ENCODE data around the gene ENOX2.
"Not testable (repeated sequence)": the region's sequence is repeated elsewhere in the genome, so short reads cannot be mapped to it uniquely, and the experiment has no call there.

ENOX2 gene

DNA sequence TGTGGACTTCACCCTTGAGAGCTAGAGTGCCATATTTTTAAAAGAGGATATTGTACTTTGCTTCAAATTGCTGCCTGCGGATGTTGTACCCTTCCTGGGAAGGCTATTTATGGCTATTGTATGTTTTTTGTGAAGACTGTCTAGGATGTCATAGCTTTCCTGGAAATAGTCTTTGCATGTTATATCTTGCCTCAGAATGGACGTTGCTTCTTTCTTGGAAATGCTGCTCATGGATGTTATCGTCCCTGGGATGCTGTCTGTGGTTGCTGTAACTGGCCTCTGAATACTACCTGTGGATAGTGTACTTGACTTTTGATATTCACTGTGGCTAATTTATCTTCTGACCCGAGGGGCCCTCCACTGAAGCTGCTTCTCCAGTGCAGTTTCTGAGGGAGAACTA lies 146.8 kb downstream of the ENOX2 start:
- DNase-seq (ENCODE audit: low read depth in 2 of 2) = no peak

DNA sequence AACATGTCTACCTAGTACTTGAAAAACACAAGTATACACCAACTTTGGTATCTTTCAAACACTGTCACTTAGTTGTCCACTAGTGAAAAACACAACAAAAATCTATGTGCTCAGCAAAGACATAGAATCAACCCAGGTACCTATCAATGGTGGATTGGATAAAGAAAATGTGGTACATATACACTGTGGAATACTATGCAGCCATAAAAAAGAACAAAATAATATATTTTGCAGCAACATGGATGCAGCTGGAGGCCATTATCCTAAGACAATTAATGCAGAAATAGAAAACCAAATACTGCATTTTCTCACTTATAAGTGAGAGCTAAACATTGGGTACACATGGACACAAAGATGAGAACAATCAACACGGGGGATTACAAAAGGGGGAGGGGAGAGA lies 148.7 kb downstream of the ENOX2 start:
- no peak for DNase-seq (ENCODE audit: low read depth in 2 of 2)

DNA sequence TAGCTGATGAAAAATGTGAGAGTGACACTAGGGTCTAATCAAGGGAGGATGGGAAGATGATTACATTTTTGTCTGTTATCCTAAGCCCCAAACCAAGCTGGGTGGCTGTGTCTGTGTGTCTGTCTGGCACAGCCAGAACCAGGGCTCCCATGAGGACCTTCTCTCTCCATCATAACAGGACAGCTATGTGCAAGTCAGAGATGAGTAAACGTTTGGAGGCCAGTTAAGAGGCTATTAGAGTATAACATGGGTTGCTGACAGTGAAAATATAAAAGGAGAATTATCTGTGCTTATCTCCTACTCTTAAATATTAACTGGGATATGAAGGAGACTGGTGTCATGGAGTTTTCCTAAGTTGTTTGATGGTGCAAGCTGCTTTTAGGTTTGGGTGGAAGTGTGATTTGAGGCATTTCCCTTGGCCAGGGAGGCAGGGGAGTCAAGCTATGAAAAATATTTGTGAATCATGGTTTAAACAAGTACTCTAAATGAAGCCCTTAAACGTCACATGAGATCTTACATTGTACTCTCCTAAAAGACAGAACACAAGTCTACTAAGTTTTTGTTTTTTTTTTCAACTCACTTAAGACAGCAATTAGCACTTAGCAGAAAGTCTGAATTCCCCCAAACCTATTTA lies 156.2 kb downstream of the ENOX2 start:
- no peak for DNase-seq (ENCODE audit: low read depth in 2 of 2)

DNA sequence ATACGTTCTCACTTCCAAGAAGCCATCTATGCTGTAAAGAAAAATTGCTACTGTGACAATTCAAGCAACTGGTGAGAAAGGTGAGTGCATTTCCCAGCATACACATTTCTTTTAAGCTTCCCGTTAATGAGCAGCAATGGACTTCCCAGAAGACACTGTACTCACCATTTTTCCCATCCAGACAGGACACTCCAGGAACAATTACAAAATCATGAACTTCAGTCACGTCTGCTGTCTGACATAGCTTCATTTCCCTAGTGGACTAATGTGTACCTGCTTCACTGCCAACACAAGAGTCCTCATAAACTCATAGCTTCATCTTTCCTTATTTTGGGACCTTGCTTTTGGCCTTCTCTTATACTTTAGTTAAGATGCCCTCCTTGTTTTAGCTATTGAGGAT lies 156.9 kb downstream of the ENOX2 start:
- DNase-seq (ENCODE audit: low read depth in 2 of 2) = no peak

DNA sequence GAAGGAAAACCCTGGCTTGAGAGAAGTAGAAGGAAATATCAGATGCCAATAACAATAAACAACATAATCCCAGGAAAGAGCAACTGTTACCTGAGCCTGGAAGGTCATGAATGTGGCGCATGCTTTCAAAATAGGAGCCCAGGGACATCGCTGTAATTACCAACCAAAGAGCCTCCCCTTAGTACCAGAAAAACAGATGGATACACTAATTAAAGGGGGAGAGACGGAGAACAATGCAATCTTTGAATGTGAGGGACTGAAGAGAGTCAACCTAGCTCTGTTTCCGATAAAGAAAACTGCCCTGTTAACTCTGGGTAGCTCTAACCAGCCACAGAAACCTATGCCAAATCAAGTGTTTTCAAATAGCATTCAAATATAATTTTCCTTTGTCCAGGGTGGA lies 161.4 kb downstream of the ENOX2 start:
- DNase-seq (ENCODE audit: low read depth in 2 of 2) = no peak

DNA sequence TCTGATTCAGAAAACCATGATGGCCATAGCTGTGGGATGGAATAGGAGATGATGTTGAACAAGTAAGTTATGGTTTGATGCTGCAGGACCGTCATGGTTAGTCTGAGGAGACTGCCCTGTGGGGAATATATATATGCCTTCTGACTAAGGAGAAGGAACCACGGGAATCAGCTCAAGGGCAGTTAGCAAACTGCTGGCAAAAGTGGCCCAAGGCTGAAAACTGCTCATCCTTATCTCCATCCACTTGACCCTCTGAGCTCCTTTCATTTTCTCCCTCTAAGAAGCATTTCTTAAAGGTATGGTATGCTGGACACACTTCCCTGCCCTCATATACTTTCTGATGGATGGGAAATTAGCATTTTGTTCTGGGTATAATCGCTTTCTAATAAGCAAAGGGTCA lies 161.9 kb downstream of the ENOX2 start:
- no peak for DNase-seq (ENCODE audit: low read depth in 2 of 2)

DNA sequence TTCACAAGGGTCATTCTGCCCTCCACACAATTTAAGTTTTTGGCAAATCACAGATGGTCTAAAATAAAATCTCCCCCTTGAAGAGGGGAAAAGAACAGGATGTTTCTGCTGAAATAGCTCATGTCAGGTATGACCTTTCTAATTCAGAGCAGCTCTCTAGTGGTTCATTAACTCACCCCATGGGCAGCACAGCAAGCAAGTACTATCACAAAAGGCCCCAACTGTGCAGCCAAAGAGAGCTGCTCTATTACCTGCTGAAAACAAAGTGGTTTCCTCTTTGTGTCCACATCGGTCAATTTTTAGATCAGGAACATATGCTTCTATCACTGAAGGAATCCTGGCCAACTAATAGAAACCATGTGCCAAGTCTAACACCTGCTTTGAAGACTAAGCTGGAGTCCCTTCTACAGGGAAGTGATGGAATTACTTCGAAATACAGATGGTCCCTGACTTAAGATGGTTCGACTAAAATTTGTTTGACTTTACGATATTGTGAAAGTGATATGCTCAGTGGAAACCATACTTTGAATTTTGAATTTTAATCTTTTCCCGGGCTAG lies 164.3 kb downstream of the ENOX2 start:
- no peak for DNase-seq (ENCODE audit: low read depth in 2 of 2)

DNA sequence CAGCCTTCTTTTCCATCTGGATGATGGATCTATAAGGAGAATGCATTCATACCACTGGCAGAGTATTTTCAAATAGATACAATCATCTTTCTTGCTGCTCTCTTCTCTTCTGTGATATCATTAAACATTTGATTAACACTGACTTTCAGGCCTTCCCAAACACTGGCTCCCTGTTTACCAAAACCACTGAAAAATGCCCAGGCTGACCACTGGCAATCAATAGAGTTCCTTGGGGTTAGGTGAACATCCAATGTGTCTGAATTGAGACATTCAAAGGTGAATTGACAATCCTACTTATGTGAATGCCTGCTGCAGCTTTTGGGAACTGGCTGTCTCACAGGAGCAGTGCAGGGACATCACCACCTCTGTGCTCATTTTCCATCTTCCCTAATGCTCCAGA lies 168.3 kb downstream of the ENOX2 start:
- DNase-seq (ENCODE audit: low read depth in 2 of 2) = no peak

DNA sequence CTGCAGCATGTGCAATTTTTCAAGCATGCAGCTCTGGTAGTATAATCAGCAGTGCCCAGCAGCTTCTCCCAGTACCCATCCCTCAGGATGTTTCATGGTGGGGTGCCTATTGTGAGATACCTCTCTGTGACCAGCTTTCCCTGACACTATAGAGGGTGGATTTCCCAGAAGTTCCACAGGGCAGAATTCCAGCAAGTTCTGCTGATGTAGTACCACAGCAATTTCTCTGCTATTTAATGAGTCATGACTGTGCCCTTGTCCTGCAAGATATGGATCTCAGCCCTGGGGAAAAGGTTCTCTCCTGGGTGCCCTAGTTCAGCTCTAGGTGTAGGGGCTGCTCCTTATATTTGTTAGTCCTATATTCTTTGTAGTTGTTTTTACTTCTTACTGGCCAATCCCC lies 174.8 kb downstream of the ENOX2 start:
- DNase-seq (ENCODE audit: low read depth in 2 of 2) = no peak

DNA sequence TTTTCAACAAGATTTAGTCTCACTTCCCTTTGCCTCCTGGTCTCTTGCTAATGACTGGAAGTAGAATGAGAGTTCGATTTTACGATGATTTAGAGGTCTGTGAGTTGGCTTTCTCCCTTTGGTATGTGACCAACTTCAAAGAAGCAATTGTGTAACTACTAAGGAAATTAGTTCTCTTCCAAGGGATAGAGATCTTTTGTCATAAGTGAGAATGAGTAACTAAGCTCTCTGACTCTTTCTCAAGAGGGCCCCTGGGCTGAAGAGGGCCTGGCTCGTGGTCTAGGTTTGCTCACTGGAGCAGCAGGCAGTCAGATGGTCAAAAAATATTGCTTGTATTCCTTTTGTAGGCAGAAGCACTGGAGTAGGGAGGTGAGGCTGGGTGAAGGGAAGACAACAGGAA lies 176.3 kb downstream of the ENOX2 start:
- DNase-seq (ENCODE audit: low read depth in 2 of 2) = no peak

DNA sequence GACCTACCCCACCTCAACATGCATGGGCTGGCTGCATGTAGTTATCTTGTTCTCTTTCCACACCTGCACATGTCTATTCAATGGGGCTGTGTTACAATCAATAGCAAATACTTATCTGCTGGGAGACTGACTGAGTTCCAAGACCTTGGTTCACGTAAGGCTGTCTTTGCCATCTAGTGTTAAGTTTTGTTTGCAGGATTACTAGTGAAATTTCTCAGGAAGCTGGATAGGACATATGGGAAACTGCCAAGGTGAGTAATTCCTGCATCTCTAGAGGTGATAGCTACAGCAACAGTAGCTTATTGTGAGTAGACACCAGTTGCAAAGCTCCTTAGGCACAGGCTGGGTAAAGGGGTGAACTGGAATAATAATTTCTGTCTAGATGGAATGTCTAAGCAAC lies 177.5 kb downstream of the ENOX2 start:
- no peak for DNase-seq (ENCODE audit: low read depth in 2 of 2)

DNA sequence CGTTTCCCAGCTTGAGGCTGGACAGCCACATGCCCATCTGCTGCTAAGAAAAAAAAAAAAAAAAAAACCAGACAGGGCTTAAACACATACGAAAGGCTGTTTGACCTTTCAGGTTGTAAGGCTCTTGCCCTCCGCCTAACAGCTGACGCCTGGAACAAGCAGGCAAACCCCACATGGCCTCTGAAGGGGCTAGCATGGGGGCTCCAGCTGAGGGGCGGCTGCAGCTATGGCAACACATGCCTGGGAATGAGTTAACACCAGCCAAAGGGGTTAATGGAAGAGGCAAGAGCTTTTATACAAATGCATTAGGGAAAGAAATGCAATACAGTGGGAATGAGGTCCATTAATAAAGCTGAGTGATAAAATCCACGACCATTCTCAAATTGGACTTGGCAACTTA lies 183.6 kb downstream of the ENOX2 start:
- DNase-seq (ENCODE audit: low read depth in 2 of 2) = no peak

DNA sequence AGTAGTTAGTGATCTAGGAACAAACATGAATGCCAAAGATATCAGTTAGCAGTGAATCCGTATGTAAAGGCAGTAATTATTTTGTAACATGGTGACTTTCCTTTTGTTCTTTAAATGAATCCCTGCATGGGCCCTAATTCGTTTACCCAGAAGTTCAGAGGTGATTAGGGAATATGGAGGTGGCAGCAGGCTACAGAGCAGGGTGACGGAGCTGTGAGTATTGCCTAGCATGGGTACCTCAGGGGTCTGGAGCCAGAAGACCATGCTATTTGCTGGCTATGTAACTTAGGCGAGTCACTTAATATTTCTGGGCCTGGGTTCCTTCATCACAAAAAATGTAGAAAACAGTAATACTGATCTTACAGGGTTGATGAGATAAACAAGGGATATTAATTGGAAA lies 184.9 kb downstream of the ENOX2 start:
- no peak for DNase-seq (ENCODE audit: low read depth in 2 of 2)

DNA sequence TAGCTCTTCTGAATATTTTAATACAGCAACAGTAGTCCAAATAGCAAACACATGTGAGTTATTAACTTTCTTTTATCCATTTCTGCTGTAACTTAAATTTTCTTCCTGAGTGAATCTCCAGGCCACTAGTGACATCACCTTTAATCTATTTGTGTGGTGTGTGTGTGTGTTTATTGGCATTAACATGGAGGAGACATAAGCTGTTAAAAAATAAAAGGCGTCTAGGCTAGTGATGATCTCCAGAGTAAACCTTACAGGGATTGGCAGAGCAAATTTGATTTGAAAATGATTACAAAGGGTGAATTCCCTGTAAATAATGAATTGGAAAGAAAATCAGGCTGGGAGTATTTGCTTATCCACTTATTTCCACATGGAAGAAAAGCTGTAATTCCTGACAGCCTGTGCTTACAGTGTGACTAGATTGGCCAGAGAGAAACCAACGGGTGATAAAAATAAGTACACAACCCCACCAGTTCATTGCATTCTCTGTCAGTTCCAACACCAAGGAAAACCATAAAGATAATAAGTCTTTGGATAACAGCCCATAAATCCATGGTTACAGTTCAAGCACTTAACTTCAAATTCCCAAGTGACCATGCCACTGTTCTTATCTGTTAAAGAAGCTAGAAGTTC lies 186.1 kb downstream of the ENOX2 start:
- DNase-seq (ENCODE audit: low read depth in 2 of 2) = no peak

DNA sequence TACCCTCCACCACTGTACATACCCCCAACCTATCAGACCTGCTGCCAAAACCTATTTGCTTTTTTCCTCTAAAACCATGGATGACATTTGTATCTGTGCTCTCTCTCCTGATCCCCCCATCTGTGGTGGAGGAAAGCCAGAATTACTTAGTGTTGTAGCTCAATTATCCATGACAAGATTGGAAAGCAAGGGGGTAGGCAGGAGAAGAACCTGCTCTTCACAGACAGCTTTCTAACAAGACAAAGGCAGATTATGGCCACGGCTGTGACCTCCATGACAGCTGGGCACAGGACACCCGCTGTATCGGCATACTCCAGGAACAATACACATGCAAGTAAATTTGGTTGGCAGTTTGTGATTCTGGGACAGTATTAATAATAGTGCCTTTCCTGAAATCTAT lies 186.7 kb downstream of the ENOX2 start:
- DNase-seq (ENCODE audit: low read depth in 2 of 2) = no peak

DNA sequence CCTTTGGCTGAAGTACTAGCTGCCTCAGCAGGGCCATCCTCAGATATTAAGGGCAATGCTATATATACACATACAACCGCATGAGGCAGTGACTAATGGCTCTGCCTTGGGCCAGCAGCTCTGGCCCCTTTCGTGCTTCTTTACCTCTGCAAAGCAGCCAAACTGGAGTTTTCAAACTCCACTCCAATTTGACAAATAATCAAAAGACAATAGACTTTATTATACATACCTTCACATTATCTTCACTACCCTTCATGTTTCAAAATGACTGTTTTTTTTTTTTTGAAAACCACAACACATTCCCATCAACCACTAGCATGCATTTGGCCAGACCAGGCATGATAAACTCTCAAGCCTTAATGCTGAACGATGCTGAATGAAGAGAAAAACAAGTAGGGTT lies 187.7 kb downstream of the ENOX2 start:
- DNase-seq (ENCODE audit: low read depth in 2 of 2) = no peak

DNA sequence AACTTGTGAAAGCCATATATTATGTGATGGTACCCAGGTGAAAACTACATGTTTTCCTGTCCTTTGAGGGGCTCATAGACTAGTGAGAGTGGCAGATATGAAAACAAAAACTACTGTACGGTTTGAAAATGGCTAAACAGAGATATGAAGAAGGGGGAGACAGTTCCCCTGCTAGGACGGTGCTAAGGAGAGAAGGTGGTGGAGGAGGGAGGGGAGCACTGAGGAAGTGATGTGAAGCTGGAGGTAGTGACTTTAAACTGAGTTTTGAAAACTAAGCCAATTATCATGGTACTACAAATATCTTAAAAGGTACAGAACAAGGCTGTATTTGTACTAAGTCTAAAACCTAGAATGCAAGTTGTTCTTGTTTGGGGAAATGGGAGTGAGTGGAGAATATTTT lies 188.3 kb downstream of the ENOX2 start:
- no peak for DNase-seq (ENCODE audit: low read depth in 2 of 2)

DNA sequence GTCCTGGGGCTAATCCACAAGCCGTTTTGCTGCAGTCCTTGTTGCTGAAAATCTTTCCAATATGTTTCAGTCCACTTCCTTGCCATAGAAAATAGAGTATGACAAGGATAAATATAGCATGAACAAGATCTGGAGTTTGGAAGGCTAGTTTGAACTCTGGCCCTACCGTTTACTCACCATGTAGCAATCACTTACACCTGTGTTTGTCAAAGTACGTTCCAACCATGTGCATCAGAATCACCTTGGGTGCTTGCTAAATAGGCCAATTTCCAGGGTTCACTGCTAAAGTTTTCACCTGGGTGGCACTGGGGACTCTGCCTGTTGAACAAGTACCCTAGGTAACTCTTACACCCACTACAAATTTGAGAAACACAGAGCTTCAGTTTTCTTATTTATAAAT lies 188.9 kb downstream of the ENOX2 start:
- DNase-seq (ENCODE audit: low read depth in 2 of 2) = no peak

DNA sequence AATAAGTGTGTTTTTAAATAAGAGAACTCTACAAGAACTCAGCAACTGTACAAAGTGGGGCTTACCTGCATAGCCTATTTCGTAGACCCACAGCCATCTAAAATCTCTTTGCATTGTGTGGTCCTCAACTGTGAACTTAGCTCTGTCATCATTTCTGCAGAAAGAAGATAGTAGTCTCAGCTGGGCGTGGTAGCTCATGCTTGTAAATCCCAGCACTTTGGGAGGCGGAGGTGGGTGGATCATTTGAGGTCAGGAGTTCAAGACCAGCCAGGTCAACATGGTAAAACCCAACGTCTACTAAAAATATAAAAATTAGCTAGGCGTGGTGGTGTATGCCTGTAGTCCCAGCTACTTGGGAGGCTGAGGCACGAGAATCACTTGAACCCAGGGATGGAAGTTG lies 193.8 kb downstream of the ENOX2 start:
- DNase-seq (ENCODE audit: low read depth in 2 of 2) = not testable (repeated sequence)

DNA sequence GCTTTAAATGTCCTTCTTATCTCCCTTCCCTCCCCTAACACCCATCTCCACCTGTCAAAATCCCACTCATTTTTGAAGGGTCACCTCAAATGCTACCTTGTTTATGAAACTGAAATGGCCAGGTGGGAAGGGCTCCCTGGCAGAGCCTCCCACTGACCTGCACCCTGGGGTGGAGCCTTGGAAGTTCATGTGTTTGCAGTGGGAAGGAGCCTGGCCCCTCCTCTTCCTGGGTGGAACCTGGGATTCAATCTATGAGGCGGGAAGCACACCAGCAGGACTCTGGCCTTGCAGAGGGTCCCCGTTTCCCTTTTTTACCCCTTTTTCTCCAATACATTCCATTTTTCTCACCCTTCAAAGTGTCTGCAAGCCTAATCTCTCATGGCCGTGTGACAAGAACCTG lies 197.4 kb downstream of the ENOX2 start:
- DNase-seq (ENCODE audit: low read depth in 2 of 2) = no peak

DNA sequence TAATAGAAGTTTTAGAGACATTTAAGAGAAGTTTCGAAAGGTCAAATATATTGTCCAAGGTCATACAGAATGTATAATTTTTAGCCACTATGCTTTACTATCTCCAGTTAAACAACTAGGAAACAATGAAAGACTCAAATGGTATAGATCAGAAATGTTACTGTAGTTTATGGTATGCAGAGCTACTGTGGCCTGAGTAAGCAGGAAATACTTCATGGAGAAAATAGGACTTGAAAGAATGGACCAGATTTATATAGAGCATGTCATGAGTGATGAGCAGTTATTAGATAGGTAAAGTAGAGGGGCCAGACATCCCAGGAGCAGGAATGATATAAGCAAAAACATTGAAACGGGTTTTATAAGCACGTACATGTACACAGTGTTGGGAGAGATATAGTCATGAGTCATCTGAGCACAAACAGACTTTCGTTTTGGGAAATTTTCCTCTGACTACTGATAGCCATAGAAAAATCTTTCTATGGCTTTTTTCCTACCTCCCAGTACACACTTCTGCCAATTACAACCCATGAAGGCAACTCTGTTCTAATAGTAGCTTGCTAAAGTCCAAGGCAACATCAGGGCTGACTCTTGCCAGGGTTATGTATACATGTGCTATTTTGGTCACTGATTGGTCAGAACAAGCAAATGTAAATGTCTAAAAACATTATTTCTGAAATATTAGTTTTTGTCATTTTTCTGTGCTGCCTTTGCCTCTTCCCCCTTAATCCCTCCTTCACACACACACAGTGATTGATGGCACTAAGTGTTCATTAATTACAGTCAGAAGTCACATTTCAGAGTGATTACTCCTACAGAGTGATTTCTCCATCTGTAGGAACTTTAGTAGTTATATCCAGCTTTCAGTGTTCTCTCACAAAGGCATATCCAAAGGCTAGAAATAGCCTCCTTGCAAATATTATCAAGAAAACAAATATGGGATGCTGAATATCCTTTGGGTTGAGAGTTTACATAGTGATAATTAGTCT lies 198.7 kb downstream of the ENOX2 start:
- DNase-seq (ENCODE audit: low read depth in 2 of 2) = no peak

DNA sequence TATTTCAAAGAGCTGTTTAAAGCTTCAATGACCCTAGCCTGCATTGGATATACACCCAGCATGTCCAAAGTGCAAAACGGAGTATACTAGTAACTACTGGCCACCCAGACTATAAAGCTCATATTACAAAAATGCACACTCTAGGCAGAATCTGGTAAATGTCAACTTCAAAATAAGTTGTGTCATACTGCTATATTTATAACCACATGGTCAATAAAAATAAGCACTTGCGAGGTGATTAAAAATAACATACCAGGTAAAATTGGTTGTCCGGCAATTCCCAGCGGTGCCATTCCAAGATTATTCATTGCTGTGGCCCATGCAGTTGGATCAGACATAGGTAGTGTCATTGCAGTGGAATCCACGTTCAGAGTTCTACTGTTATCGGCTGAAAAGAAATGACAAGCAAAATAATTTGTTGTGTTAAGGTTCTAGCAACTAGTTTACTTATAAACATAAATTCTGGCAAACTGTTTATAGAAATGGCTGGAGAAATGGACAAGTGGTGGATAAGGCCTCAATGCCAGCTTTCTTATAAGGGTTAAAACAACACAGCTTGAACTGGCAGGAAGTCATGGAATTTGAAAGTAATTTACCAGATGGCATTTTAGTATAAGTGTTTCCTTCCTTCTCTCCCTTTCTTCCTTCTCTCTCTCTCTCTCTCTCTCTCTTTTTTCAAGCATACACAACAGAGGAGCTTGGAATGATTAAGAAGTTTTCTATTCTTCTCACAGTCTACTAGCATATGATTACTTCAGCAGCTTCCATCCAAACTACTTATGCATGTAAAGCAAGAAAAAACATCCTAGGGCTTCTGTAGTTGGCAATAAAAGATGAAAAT lies 199.9 kb downstream of the ENOX2 start:
- no peak for DNase-seq (ENCODE audit: low read depth in 2 of 2)

All from stimulated activated CD4-positive, alpha-beta T cell treated with anti-CD3 and anti-CD28 coated beads, Interleukin-12 subunit alpha, Interleukin-12 subunit beta, amount 100 ng/mL, for 24 hours (primary cell).